ENCODE results near the gene TSPAN18.

TSPAN18 gene

GRCh38 chr11:44804449-44805437 lies 78.0 kb downstream of the TSPAN18 start:
- DNase-seq, result no peak

GRCh38 chr11:44805596-44805995 lies 78.8 kb downstream of the TSPAN18 start:
- no peak for DNase-seq

GRCh38 chr11:44808053-44808753 lies 81.4 kb downstream of the TSPAN18 start:
- DNase-seq, result no peak

GRCh38 chr11:44809283-44809682 lies 82.5 kb downstream of the TSPAN18 start:
- no peak for DNase-seq

GRCh38 chr11:44811841-44812448 lies 85.2 kb downstream of the TSPAN18 start:
- DNase-seq, result no peak

GRCh38 chr11:44812971-44813370 lies 86.2 kb downstream of the TSPAN18 start:
- no peak for DNase-seq

- DNase-seq, result no peak
These were observed 86.6 kb downstream of the TSPAN18 start for GRCh38 chr11:44813401-44813800.

GRCh38 chr11:44814881-44815592 lies 88.3 kb downstream of the TSPAN18 start:
- DNase-seq, result no peak

GRCh38 chr11:44815917-44816456 lies 89.2 kb downstream of the TSPAN18 start:
- no peak for DNase-seq

- DNase-seq, result no peak
These were observed 90.0 kb downstream of the TSPAN18 start for GRCh38 chr11:44816761-44817160.

GRCh38 chr11:44817207-44817949 lies 90.6 kb downstream of the TSPAN18 start:
- DNase-seq, result no peak

- DNase-seq, result no peak
These were observed 91.3 kb downstream of the TSPAN18 start for GRCh38 chr11:44818110-44818509.

GRCh38 chr11:44819346-44819745 lies 92.6 kb downstream of the TSPAN18 start:
- DNase-seq, result no peak

GRCh38 chr11:44822369-44822768 lies 95.6 kb downstream of the TSPAN18 start:
- DNase-seq, result no peak

- no peak for DNase-seq
These were observed 96.2 kb downstream of the TSPAN18 start for GRCh38 chr11:44823006-44823405.

- DNase-seq, result no peak
These were observed 97.1 kb downstream of the TSPAN18 start for GRCh38 chr11:44823868-44824267.

GRCh38 chr11:44824300-44824704 lies 97.5 kb downstream of the TSPAN18 start:
- no peak for DNase-seq

- no peak for DNase-seq
These were observed 98.5 kb downstream of the TSPAN18 start for GRCh38 chr11:44825058-44825785.

- no peak for DNase-seq
These were observed 100.3 kb downstream of the TSPAN18 start for GRCh38 chr11:44826922-44827643.

GRCh38 chr11:44828296-44828695 lies 101.5 kb downstream of the TSPAN18 start:
- DNase-seq, result no peak
